ENCODE results near the gene SHROOM1. TPM values are rescaled to one million over a fixed set of nuclear protein-coding genes. Genes with fewer than 3 reads are reported as not detected.

Gene SHROOM1
- total and polyA plus RNA-seq, 9 of the 15 experiments (the other 6 are each of a cell fraction or from before 2014, with no cell fraction given) = 0.44 to 26.5 (median 11.9) TPM

DNA sequence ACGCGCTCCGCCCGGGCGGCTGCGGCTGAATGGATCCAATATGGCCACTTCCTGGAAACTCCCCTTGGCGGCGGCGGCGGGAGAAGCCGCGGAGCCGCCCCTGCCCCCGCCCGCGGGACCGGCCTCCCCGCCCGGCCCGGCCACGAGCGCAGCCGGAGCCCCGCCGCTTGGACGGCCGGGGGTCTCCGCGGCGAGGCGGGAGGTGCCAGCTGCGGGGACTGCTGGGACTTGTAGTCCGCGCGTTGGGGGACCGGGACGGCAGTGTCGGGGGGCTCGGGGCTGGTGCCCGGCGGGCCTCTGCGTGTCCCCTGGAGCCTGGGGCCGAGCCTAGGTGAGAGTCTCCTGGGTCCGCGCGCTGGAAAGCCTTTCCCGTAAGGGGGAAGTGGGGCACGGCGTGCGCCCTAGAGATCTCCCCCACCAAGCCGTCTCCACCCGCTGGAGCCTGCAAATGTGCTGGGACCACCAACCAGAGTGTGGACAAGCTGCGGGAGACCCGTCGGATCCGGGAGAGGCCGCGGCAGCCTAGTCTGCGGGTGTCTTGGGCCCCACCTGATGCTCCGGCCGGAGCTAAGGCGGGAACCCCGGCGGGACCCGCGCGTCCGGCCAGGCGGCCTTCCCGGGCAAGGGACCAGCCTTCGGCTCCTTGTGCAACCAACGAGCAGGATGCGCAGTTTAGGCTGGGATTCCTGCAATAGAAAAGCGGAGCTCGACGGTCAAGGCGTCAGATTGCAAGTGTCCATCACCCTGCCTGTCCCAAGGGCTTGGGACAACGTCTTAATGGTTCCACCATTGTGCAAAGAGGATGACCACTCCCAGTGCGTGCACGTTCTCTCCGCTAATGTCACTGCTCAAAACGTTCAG, 53.0 kb downstream of the SHROOM1 start, which contains the start of gene SEPTIN8 (continued):
- TF ChIP-seq ETS1 (conservative IDR thresholded peaks at IDR 0.05; ENCODE audit: control insufficient read depth, low read depth, low read length) (peak; percentile 21; the same call in 1 of the 2 replicates), RNF2 (IDR thresholded peaks at IDR 0.05) (no peak), FOXP1 (CRISPR knock-in tag; IDR thresholded peaks at IDR 0.05) (0 out of 2 replicates have a peak, but pooled peaks have one; percentile 15), PHF8 (IDR thresholded peaks at IDR 0.05; ENCODE audit: borderline replicate concordance, low read length) (peak; percentile 52; the same call in 1 of the 2 replicates), HMGN3 (IDR thresholded peaks at IDR 0.05; ENCODE audit: borderline replicate concordance, extremely low read depth, insufficient read length, low read depth, low read length) (peak; percentile 54), RBFOX2 (IDR thresholded peaks at IDR 0.05; ENCODE audit: low read depth, low read length) (peak; percentile 64), PTTG1 (tag; IDR thresholded peaks at IDR 0.05; ENCODE audit: low read depth) (no peak), MBD2 (IDR thresholded peaks at IDR 0.05; ENCODE audit: borderline replicate concordance, low read depth) (0 out of 2 replicates have a peak, but pooled peaks have one; percentile 10), POLR2A (conservative IDR thresholded peaks at IDR 0.05) (0 out of 2 replicates have a peak, but pooled peaks have one; percentile 31), GABPA (tag; conservative IDR thresholded peaks at IDR 0.05; ENCODE audit: low read depth) (0 out of 2 replicates have a peak, but pooled peaks have one; percentile 46), MYC (IDR thresholded peaks at IDR 0.05; ENCODE audit: low read depth, low read length) (no peak), MYC (CRISPR knock-in tag; IDR thresholded peaks at IDR 0.05; ENCODE audit: borderline replicate concordance, low read depth) (peak; percentile 82; the same call in 1 of the 2 replicates)
- TF ChIP-seq, protein P1, sequence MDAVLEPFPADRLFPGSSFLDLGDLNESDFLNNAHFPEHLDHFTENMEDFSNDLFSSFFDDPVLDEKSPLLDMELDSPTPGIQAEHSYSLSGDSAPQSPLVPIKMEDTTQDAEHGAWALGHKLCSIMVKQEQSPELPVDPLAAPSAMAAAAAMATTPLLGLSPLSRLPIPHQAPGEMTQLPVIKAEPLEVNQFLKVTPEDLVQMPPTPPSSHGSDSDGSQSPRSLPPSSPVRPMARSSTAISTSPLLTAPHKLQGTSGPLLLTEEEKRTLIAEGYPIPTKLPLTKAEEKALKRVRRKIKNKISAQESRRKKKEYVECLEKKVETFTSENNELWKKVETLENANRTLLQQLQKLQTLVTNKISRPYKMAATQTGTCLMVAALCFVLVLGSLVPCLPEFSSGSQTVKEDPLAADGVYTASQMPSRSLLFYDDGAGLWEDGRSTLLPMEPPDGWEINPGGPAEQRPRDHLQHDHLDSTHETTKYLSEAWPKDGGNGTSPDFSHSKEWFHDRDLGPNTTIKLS (IDR thresholded peaks at IDR 0.05; ENCODE audit: borderline replicate concordance, low read depth) = 0 out of 2 replicates have a peak, but pooled peaks have one; percentile 19
- TF ChIP-seq, protein P2, sequence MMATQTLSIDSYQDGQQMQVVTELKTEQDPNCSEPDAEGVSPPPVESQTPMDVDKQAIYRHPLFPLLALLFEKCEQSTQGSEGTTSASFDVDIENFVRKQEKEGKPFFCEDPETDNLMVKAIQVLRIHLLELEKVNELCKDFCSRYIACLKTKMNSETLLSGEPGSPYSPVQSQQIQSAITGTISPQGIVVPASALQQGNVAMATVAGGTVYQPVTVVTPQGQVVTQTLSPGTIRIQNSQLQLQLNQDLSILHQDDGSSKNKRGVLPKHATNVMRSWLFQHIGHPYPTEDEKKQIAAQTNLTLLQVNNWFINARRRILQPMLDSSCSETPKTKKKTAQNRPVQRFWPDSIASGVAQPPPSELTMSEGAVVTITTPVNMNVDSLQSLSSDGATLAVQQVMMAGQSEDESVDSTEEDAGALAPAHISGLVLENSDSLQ (IDR thresholded peaks at IDR 0.05) = peak; percentile 57; the same call in 1 of the 2 replicates
- TF ChIP-seq, protein P3, sequence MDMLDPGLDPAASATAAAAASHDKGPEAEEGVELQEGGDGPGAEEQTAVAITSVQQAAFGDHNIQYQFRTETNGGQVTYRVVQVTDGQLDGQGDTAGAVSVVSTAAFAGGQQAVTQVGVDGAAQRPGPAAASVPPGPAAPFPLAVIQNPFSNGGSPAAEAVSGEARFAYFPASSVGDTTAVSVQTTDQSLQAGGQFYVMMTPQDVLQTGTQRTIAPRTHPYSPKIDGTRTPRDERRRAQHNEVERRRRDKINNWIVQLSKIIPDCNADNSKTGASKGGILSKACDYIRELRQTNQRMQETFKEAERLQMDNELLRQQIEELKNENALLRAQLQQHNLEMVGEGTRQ (CRISPR knock-in tag; IDR thresholded peaks at IDR 0.05) = no peak
- TF ChIP-seq, protein P4, sequence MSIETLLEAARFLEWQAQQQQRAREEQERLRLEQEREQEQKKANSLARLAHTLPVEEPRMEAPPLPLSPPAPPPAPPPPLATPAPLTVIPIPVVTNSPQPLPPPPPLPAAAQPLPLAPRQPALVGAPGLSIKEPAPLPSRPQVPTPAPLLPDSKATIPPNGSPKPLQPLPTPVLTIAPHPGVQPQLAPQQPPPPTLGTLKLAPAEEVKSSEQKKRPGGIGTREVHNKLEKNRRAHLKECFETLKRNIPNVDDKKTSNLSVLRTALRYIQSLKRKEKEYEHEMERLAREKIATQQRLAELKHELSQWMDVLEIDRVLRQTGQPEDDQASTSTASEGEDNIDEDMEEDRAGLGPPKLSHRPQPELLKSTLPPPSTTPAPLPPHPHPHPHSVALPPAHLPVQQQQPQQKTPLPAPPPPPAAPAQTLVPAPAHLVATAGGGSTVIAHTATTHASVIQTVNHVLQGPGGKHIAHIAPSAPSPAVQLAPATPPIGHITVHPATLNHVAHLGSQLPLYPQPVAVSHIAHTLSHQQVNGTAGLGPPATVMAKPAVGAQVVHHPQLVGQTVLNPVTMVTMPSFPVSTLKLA (conservative IDR thresholded peaks at IDR 0.05) = 0 out of 4 replicates have a peak, but pooled peaks of 1 of the 2 experiments have one; percentile 35
- TF ChIP-seq, protein P5, sequence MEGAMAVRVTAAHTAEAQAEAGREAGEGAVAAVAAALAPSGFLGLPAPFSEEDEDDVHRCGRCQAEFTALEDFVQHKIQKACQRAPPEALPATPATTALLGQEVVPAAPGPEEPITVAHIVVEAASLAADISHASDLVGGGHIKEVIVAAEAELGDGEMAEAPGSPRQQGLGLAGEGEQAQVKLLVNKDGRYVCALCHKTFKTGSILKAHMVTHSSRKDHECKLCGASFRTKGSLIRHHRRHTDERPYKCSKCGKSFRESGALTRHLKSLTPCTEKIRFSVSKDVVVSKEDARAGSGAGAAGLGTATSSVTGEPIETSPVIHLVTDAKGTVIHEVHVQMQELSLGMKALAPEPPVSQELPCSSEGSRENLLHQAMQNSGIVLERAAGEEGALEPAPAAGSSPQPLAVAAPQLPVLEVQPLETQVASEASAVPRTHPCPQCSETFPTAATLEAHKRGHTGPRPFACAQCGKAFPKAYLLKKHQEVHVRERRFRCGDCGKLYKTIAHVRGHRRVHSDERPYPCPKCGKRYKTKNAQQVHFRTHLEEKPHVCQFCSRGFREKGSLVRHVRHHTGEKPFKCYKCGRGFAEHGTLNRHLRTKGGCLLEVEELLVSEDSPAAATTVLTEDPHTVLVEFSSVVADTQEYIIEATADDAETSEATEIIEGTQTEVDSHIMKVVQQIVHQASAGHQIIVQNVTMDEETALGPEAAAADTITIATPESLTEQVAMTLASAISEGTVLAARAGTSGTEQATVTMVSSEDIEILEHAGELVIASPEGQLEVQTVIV (CRISPR knock-in tag; IDR thresholded peaks at IDR 0.05; ENCODE audit: borderline replicate concordance) = no peak

Data from K562 (cell line).